ENCODE data around the gene RYR2. TPM values are rescaled to one million over a fixed set of nuclear protein-coding genes. Genes with fewer than 3 reads are reported as not detected.

Gene RYR2
- total RNA-seq, 1 experiment from 2014 or later: 4.0 TPM

DNA sequence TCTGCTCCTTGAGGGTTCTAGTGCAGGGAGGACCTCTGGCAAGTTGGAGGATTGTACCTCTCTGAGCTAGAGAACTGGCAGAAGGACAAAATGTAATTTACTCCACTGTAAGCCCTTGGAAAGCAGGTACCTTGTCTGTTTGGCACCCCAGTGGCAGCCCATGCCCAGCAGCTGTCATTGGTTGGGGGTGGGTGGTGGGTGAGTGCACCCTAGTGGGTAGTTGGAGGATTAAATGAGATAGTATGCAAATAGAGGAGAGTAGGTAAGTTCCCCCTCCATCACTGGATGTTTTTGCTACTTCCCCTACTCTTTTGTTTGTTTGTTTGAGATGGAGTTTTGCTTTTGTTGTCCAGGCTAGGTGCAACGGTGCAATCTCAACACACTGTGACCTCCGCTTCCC, 69.8 kb downstream of the RYR2 start:
- ChIA-PET POLR2A (no interaction called here), CTCF (interaction anchor here (0.6 to 1.2 kb wide), 3 partner anchors 10 to 711 kb away, joined by 3 to 4 read pairs (median 3); no protein-coding TSS in a partner anchor)
- Mint-ChIP-seq H3K4me1 (ENCODE audit: insufficient read depth, unreplicated experiment) (no peaks in the 10 kb centered on the region), H3K36me3 (ENCODE audit: insufficient read depth, unreplicated experiment) (no peaks in the 10 kb centered on the region), H3K4me3 (ENCODE audit: unreplicated experiment) (no peak overlapping the region), H3K9me3 (ENCODE audit: unreplicated experiment) (no peaks in the 10 kb centered on the region), H3K27me3 (ENCODE audit: insufficient read depth, unreplicated experiment) (peaks cover 12% of the 10 kb centered on the region), H3K27ac (ENCODE audit: low read depth, unreplicated experiment) (no peak overlapping the region)
- no peak for DNase-seq (ENCODE audit: unreplicated experiment)
- intact Hi-C loops (cut with micrococcal nuclease): no loop called here
- TF ChIP-seq, protein P1, sequence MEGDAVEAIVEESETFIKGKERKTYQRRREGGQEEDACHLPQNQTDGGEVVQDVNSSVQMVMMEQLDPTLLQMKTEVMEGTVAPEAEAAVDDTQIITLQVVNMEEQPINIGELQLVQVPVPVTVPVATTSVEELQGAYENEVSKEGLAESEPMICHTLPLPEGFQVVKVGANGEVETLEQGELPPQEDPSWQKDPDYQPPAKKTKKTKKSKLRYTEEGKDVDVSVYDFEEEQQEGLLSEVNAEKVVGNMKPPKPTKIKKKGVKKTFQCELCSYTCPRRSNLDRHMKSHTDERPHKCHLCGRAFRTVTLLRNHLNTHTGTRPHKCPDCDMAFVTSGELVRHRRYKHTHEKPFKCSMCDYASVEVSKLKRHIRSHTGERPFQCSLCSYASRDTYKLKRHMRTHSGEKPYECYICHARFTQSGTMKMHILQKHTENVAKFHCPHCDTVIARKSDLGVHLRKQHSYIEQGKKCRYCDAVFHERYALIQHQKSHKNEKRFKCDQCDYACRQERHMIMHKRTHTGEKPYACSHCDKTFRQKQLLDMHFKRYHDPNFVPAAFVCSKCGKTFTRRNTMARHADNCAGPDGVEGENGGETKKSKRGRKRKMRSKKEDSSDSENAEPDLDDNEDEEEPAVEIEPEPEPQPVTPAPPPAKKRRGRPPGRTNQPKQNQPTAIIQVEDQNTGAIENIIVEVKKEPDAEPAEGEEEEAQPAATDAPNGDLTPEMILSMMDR (IDR thresholded peaks at IDR 0.05; ENCODE audit: unreplicated experiment): no peak
- no TSS peak for BruUV-seq (replicated peaks)

DNA sequence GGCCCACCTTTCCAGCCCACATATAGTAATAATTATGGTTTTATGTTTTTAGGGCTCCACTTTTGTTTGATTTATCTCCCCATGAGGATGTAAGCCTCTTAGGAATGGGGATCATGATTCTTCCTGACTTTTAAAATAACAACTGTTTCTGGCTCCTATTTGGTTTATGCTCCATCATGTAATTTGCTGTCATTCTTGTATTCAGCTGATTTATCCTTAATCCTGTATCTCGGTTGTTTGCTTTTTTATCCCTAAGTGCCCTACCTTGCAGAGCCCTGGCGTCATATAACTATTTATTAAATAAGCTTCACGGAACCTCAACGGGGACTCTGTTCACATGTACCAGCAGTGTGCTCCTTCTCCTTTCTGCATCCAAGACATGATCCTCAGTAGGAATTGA, 70.7 kb downstream of the RYR2 start:
- H3K4me3 Mint-ChIP-seq (ENCODE audit: unreplicated experiment): no peak overlapping the region
- ChIA-PET CTCF (interaction anchor here (0.7 to 1.2 kb wide), 3 partner anchors 9 to 81 kb away, joined by 3 to 4 read pairs (median 3); no protein-coding TSS in a partner anchor), POLR2A (interaction anchor here (0.7 kb wide), 1 partner anchor 1255 kb away, joined by 3 read pairs; no protein-coding TSS in a partner anchor)
- H3K36me3 Mint-ChIP-seq (ENCODE audit: insufficient read depth, unreplicated experiment): no peaks in the 10 kb centered on the region
- BruUV-seq (replicated peaks): no TSS peak
- no peak for DNase-seq (ENCODE audit: unreplicated experiment)
- H3K9me3 Mint-ChIP-seq (ENCODE audit: unreplicated experiment): no peaks in the 10 kb centered on the region
- no peaks in the 10 kb centered on the region for H3K4me1 Mint-ChIP-seq (ENCODE audit: insufficient read depth, unreplicated experiment)
- intact Hi-C loops (cut with micrococcal nuclease): no loop called here
- TF ChIP-seq, protein P1 (IDR thresholded peaks at IDR 0.05; ENCODE audit: unreplicated experiment): no peak
- H3K27ac Mint-ChIP-seq (ENCODE audit: low read depth, unreplicated experiment): no peak overlapping the region
- peaks cover 3% of the 10 kb centered on the region for H3K27me3 Mint-ChIP-seq (ENCODE audit: insufficient read depth, unreplicated experiment)

DNA sequence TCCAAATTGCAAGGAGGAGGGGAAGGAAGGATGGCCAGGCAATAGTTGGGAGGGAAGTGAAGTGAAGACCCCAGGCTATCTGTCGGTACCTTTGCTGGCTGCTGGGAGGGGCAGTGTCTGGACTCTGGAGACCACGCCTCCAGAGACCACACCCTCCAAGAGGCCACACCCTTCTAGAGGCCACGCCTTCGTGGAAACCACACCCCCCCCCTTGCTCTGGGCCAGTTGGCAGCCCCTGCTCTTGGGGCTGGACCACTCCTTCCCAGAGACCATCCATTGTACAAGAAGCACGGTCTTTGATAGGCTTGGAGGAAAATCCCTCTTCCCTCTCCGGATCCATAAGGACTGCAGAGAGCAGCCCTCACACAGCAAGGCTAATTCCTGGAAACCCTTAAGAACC, 73.1 kb downstream of the RYR2 start:
- no peak for DNase-seq (ENCODE audit: unreplicated experiment)
- H3K27ac Mint-ChIP-seq (ENCODE audit: low read depth, unreplicated experiment): no peak overlapping the region
- H3K4me3 Mint-ChIP-seq (ENCODE audit: unreplicated experiment): no peak overlapping the region
- H3K9me3 Mint-ChIP-seq (ENCODE audit: unreplicated experiment): no peaks in the 10 kb centered on the region
- TF ChIP-seq, protein P1 (IDR thresholded peaks at IDR 0.05; ENCODE audit: unreplicated experiment): no peak
- ChIA-PET POLR2A (no interaction called here), CTCF (interaction anchor here (0.7 to 1.5 kb wide), 2 partner anchors 9 to 10 kb away, joined by 4 read pairs; no protein-coding TSS in a partner anchor)
- BruUV-seq (replicated peaks): no TSS peak
- H3K4me1 Mint-ChIP-seq (ENCODE audit: insufficient read depth, unreplicated experiment): no peaks in the 10 kb centered on the region
- no peaks in the 10 kb centered on the region for H3K27me3 Mint-ChIP-seq (ENCODE audit: insufficient read depth, unreplicated experiment)
- H3K36me3 Mint-ChIP-seq (ENCODE audit: insufficient read depth, unreplicated experiment): no peaks in the 10 kb centered on the region
- intact Hi-C loops (cut with micrococcal nuclease): no loop called here

DNA sequence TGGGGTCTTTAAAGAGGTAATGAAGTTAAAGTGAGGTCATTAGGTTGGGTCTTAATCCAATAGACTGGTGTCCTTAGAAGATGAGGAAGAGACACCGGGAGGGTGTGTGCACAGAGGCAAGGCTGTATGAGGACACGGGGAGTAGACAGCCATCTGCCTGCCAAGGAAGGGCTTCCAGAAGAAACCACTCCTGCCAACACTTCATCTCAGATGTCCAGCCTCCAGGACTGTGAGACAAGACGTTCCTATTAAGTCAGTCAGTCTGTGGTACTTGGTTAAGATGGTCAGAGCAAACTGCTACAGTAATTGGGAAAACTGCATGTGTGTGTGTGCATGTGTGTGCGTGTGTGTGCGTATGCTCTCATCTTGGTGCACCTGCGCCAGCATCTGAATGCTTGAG, 77.1 kb downstream of the RYR2 start:
- intact Hi-C loops (cut with micrococcal nuclease): no loop called here
- H3K36me3 Mint-ChIP-seq (ENCODE audit: insufficient read depth, unreplicated experiment): no peaks in the 10 kb centered on the region
- H3K27me3 Mint-ChIP-seq (ENCODE audit: insufficient read depth, unreplicated experiment): peaks cover 13% of the 10 kb centered on the region
- TF ChIP-seq, protein P1 (IDR thresholded peaks at IDR 0.05; ENCODE audit: unreplicated experiment): no peak
- no peak overlapping the region for H3K4me3 Mint-ChIP-seq (ENCODE audit: unreplicated experiment)
- H3K4me1 Mint-ChIP-seq (ENCODE audit: insufficient read depth, unreplicated experiment): no peaks in the 10 kb centered on the region
- POLR2A ChIA-PET: no interaction called here
- no peak overlapping the region for H3K27ac Mint-ChIP-seq (ENCODE audit: low read depth, unreplicated experiment)
- H3K9me3 Mint-ChIP-seq (ENCODE audit: unreplicated experiment): no peaks in the 10 kb centered on the region
- CTCF ChIA-PET: no interaction called here
- no peak for DNase-seq (ENCODE audit: unreplicated experiment)
- BruUV-seq (replicated peaks): no TSS peak

All from MCF 10A (cell line).